Natural killer cell (primary cell): ENCODE measurements around the gene MRPS12. TPM values are rescaled to one million over a fixed set of nuclear protein-coding genes. Genes with fewer than 3 reads are reported as not detected.

Experiments used
- ATAC-seq, 3 donors: fragments of 150-1000 bp in 2 of 3; fragments of 200-7000 bp in 1 of 3; cut with Tn5 transposase; 1 replicate in 1 of 3; 2 replicates in 2 of 3; pipeline ENCODE4 v1.10.0; 2021; ENCODE audit warnings: mild to moderate bottlenecking in 2 of 3, moderate library complexity in 2 of 3
- DNase-seq, 2 donors: peaks; one replicate each; pipeline versions ENCODE4 v3.0.0 to v3.0.0-alpha.2; 2013 to 2021; ENCODE audit warnings: mixed read lengths in 1 of 2
- H3K27ac ChIP-seq: one replicate; pipeline ENCODE4 v1.5.1; 2013; ENCODE audit warnings: mild to moderate bottlenecking, low read length
- H3K27me3 ChIP-seq: one replicate; pipeline ENCODE4 v1.6.1; 2013; ENCODE audit warnings: low read length; ENCODE audit not compliant: control insufficient read depth, insufficient read depth
- H3K36me3 ChIP-seq: one replicate; pipeline ENCODE4 v1.6.1; 2013; ENCODE audit warnings: low read length; ENCODE audit not compliant: control insufficient read depth, insufficient read depth
- H3K4me1 ChIP-seq: one replicate; pipeline ENCODE4 v1.6.1; 2013; ENCODE audit warnings: low read length; ENCODE audit not compliant: control insufficient read depth, insufficient read depth
- H3K4me3 ChIP-seq: one replicate; pipeline ENCODE4 v1.5.1; 2013; ENCODE audit warnings: low read length
- H3K9me3 ChIP-seq: one replicate; pipeline ENCODE4 v1.6.1; 2013; ENCODE audit warnings: low read length; ENCODE audit not compliant: control insufficient read depth, insufficient read depth
- H3K27ac Mint-ChIP-seq, 2 donors: one replicate each; pipeline ENCODE4 v1.8.0; 2022; ENCODE audit warnings: mild to moderate bottlenecking in 2 of 2, mixed read lengths in 2 of 2, moderate library complexity in 1 of 2
- H3K27me3 Mint-ChIP-seq, 2 donors: one replicate each; pipeline ENCODE4 v1.8.0; 2022; ENCODE audit warnings: low read depth in 2 of 2, mixed read lengths in 2 of 2
- H3K36me3 Mint-ChIP-seq: one replicate; pipeline ENCODE4 v1.8.0; 2022; ENCODE audit warnings: mixed read lengths
- H3K4me1 Mint-ChIP-seq, 2 donors: one replicate each; pipeline ENCODE4 v1.8.0; 2022; ENCODE audit warnings: mixed read lengths in 2 of 2
- H3K4me3 Mint-ChIP-seq: one replicate; pipeline ENCODE4 v1.8.0; 2022; ENCODE audit warnings: mild to moderate bottlenecking, moderate library complexity, mixed read lengths
- H3K9me3 Mint-ChIP-seq, 2 donors: one replicate each; pipeline ENCODE4 v1.8.0; 2022; ENCODE audit warnings: mixed read lengths in 2 of 2
- CTCF ChIP-seq: fragments of 200-600 bp; IDR thresholded peaks from one replicate; pipeline ENCODE4 v1.8.0; 2022; ENCODE audit warnings: antibody characterized with exemption
- WGBS: methylation state at CpG from one replicate; pipeline ENCODE4 v1.1.7; 2013; ENCODE audit warnings: missing lambda C conversion rate; ENCODE audit not compliant: insufficient coverage; 5-methylcytosine and 5-hydroxymethylcytosine counted together
- intact Hi-C: fragments of 100-400 bp; cut with micrococcal nuclease; formaldehyde crosslinking; loops from one replicate; pipeline ENCODE4 v1.14.2; 2022
- total RNA-seq, 4 donors: library from RNA; stranded (reverse); fragments of 120-200 nt in 1 of 4; gene quantifications; one replicate each; pipeline versions ENCODE4 v1.2.3 to v1.2.4, GENCODE V29; 2013 to 2022

Gene MRPS12
- total RNA-seq, 3 donors from 2014 or later (not counting 1 experiment from before 2014, with no cell fraction given): 25.3 to 27.8 (median 26.7) TPM

- no peak overlapping the region for H3K4me3 Mint-ChIP-seq
- Histone ChIP-seq H3K36me3 (peaks cover 15% of the 10 kb centered on the region), H3K9me3 (no peaks in the 10 kb centered on the region), H3K4me1 (peaks cover 25% of the 10 kb centered on the region), H3K27me3 (no peaks in the 10 kb centered on the region), H3K4me3 (no peak overlapping the region), H3K27ac (no peak overlapping the region)
- ATAC-seq (no peak), DNase-seq (no peak)
- H3K9me3 Mint-ChIP-seq: no peaks in the 10 kb centered on the region
- intact Hi-C loops: no loop called here
- H3K4me1 Mint-ChIP-seq: peaks cover 16 to 41% of the 10 kb centered on the region in 2 donors
- no peaks in the 10 kb centered on the region for H3K36me3 Mint-ChIP-seq
- no peak for TF ChIP-seq CTCF
- H3K27me3 Mint-ChIP-seq: no peaks in the 10 kb centered on the region
- WGBS: 89% methylated on average over 16 of the region's 16 CpGs
- H3K27ac Mint-ChIP-seq: no peak overlapping the region
Measured at GRCh38 chr19:38911388-38912001, 19.2 kb upstream of the MRPS12 start.

- Mint-ChIP-seq H3K36me3 (no peaks in the 10 kb centered on the region), H3K27me3 (no peaks in the 10 kb centered on the region), H3K4me3 (no peak overlapping the region), H3K4me1 (peaks cover 16 to 32% of the 10 kb centered on the region in 2 donors), H3K27ac (peak overlapping the region; percentile 36 to 63), H3K9me3 (no peaks in the 10 kb centered on the region)
- DNase-seq: no peak
- Histone ChIP-seq H3K9me3 (no peaks in the 10 kb centered on the region), H3K27ac (no peak overlapping the region), H3K4me1 (peaks cover 25% of the 10 kb centered on the region), H3K27me3 (no peaks in the 10 kb centered on the region), H3K36me3 (peaks cover 2% of the 10 kb centered on the region), H3K4me3 (no peak overlapping the region)
- TF ChIP-seq CTCF: no peak
- peak in 1 of 3 donors; percentile 27 for ATAC-seq
- intact Hi-C loops: no loop called here
- 64% methylated on average over 12 of the region's 12 CpGs for WGBS
Measured at GRCh38 chr19:38912600-38913514, 17.9 kb upstream of the MRPS12 start.

- Histone ChIP-seq H3K4me3 (no peak overlapping the region), H3K27me3 (no peaks in the 10 kb centered on the region), H3K27ac (no peak overlapping the region), H3K4me1 (peaks cover 19% of the 10 kb centered on the region), H3K9me3 (no peaks in the 10 kb centered on the region), H3K36me3 (no peaks in the 10 kb centered on the region)
- ATAC-seq: no peak
- H3K27me3 Mint-ChIP-seq: no peaks in the 10 kb centered on the region
- intact Hi-C loops: no loop called here
- no peaks in the 10 kb centered on the region for H3K36me3 Mint-ChIP-seq
- no peaks in the 10 kb centered on the region for H3K9me3 Mint-ChIP-seq
- TF ChIP-seq CTCF: no peak
- DNase-seq: no peak
- no peak overlapping the region for H3K27ac Mint-ChIP-seq
- H3K4me3 Mint-ChIP-seq: no peak overlapping the region
- peaks cover 11 to 23% of the 10 kb centered on the region in 2 donors for H3K4me1 Mint-ChIP-seq
- 92% methylated on average over 8 of the region's 8 CpGs for WGBS
Measured at GRCh38 chr19:38913958-38914357, 16.8 kb upstream of the MRPS12 start.
